Smooth muscle cell (in vitro differentiated cells): ENCODE data around the gene EYA3. TPM values are rescaled to one million over a fixed set of nuclear protein-coding genes. Genes with fewer than 3 reads are reported as not detected.

Experiments
- DNase-seq: peaks from one replicate; lab custom pipeline; 2025; ENCODE audit not compliant: unreplicated experiment; lab: John Stamatoyannopoulos, UW
- H2AFZ ChIP-seq: fragments of 200-600 bp; sonication (generic); 2 replicates; pipeline ENCODE4 v1.6.0; 2016; ENCODE audit warnings: antibody characterized with exemption, low read depth, mild to moderate bottlenecking
- H3F3A ChIP-seq: fragments of 200-600 bp; sonication (generic); 2 replicates; pipeline ENCODE4 v1.6.0; 2017; ENCODE audit warnings: antibody characterized with exemption, low read depth
- H3K27ac ChIP-seq: fragments of 200-600 bp; sonication (generic); 2 replicates; pipeline ENCODE4 v1.5.1; 2016; ENCODE audit warnings: low read depth, mild to moderate bottlenecking
- H3K27me3 ChIP-seq: fragments of 200-600 bp; sonication (generic); 2 replicates; pipeline ENCODE4 v1.6.1; 2016; ENCODE audit warnings: low read depth, mild to moderate bottlenecking
- H3K36me3 ChIP-seq: fragments of 200-600 bp; sonication (generic); 2 replicates; pipeline ENCODE4 v1.5.1; 2016; ENCODE audit warnings: low read depth
- H3K4me1 ChIP-seq: fragments of 200-600 bp; sonication (generic); 2 replicates; pipeline ENCODE4 v1.5.1; 2016; ENCODE audit warnings: low read depth
- H3K4me2 ChIP-seq: fragments of 200-600 bp; sonication (generic); 2 replicates; pipeline ENCODE4 v1.6.0; 2016; ENCODE audit warnings: mild to moderate bottlenecking
- H3K4me3 ChIP-seq: fragments of 200-600 bp; sonication (generic); 2 replicates; pipeline ENCODE4 v1.5.1; 2016; ENCODE audit warnings: mild to moderate bottlenecking
- H3K79me2 ChIP-seq: fragments of 200-600 bp; sonication (generic); 2 replicates; pipeline ENCODE4 v1.6.0; 2016; ENCODE audit warnings: low read depth, mild to moderate bottlenecking
- H3K9ac ChIP-seq: fragments of 200-600 bp; sonication (generic); 2 replicates; pipeline ENCODE4 v1.6.0; 2016; ENCODE audit warnings: low read depth
- H3K9me3 ChIP-seq: fragments of 200-600 bp; sonication (generic); replicated peaks from 2 replicates; pipeline ENCODE4 v1.5.1; 2016; ENCODE audit warnings: low read depth
- H4K20me1 ChIP-seq: fragments of 200-600 bp; sonication (generic); 2 replicates; pipeline ENCODE4 v1.6.0; 2016; ENCODE audit warnings: low read depth
- WGBS: methylation state at CpG from one replicate; pipeline ENCODE4 v1.1.7; 2016; ENCODE audit warnings: low lambda C conversion rate; 5-methylcytosine and 5-hydroxymethylcytosine counted together
- polyA plus RNA-seq: library from polyadenylated mRNA; unstranded; fragments of >200 nt; fragmentation: Nextera tagmentation; extraction: Ambion mirVana; gene quantifications from 2 replicates; pipeline ENCODE4 v1.2.1, GENCODE V29; 2016
- small RNA-seq: library from RNA; depleted of rRNA; stranded (forward); fragments of <200 nt; gene quantifications from one replicate; pipeline ENCODE3, GENCODE V24; 2014
- total RNA-seq: library from RNA; depleted of rRNA; stranded (reverse); fragments of >200 nt; gene quantifications from 2 replicates; pipeline ENCODE4 v1.2.3, GENCODE V29; 2014
- TF ChIP-seq, protein P1 (sequence below): fragments of 200-600 bp; sonication (generic); IDR thresholded peaks from 2 replicates; pipeline ENCODE4 v1.5.1; 2017; ENCODE audit warnings: borderline replicate concordance, mild to moderate bottlenecking, antibody characterized with exemption; ENCODE audit not compliant: insufficient read depth, poor library complexity, severe bottlenecking

EYA3 gene
- total and polyA plus RNA-seq, 2 experiments from 2014 or later = 3.8 to 17.1 TPM

DNA sequence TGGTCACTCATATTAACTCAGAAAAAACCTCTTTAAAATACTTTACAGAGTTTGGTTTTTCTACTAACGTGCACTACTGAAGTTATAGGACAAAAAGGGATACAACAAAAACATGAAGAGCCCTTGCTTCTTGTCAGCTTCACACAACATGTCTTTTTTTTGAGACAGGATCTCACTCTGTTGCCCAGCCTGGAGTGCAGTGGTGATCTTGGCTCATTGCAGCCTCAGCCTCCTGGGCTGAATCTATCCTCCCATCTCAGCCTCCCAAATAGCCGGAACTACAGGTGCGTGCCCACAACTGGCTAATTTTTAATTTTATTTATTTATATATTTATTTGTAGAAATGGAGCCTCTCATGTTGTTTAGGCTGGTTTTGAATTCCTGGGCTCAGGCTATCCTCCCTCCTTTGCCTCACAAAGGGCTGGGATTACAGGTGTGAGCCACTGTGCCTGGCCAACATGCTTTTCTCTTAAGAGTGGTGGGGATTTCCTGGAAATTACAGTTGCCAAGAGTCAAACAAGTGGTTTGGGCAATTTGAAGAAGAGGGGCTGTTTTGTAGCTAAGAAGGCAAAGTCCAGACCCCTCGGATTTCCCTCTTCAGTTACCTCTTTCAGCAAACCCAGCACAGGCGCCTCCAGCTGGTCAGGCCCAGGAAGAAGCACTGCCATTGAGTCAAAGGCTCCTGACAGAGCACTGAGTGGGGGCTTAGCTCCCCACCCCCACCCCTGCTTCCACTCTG is 160.0 kb downstream of the EYA3 start:
- no peaks in the 10 kb centered on the region for H4K20me1 ChIP-seq
- H3K27ac ChIP-seq = no peak overlapping the region
- H3K4me1 ChIP-seq = no peaks in the 10 kb centered on the region
- no peaks in the 10 kb centered on the region for H3K9me3 ChIP-seq
- H2AFZ ChIP-seq = no peak overlapping the region
- H3F3A ChIP-seq = no peaks in the 10 kb centered on the region
- TF ChIP-seq, protein P1, sequence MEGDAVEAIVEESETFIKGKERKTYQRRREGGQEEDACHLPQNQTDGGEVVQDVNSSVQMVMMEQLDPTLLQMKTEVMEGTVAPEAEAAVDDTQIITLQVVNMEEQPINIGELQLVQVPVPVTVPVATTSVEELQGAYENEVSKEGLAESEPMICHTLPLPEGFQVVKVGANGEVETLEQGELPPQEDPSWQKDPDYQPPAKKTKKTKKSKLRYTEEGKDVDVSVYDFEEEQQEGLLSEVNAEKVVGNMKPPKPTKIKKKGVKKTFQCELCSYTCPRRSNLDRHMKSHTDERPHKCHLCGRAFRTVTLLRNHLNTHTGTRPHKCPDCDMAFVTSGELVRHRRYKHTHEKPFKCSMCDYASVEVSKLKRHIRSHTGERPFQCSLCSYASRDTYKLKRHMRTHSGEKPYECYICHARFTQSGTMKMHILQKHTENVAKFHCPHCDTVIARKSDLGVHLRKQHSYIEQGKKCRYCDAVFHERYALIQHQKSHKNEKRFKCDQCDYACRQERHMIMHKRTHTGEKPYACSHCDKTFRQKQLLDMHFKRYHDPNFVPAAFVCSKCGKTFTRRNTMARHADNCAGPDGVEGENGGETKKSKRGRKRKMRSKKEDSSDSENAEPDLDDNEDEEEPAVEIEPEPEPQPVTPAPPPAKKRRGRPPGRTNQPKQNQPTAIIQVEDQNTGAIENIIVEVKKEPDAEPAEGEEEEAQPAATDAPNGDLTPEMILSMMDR = no peak
- 78% methylated on average over 5 of the region's 5 CpGs for WGBS
- DNase-seq = no peak
- no peaks in the 10 kb centered on the region for H3K36me3 ChIP-seq
- H3K79me2 ChIP-seq = no peaks in the 10 kb centered on the region
- no peaks in the 10 kb centered on the region for H3K27me3 ChIP-seq
- no peak overlapping the region for H3K9ac ChIP-seq
- no peak overlapping the region for H3K4me3 ChIP-seq
- H3K4me2 ChIP-seq = no peak overlapping the region

DNA sequence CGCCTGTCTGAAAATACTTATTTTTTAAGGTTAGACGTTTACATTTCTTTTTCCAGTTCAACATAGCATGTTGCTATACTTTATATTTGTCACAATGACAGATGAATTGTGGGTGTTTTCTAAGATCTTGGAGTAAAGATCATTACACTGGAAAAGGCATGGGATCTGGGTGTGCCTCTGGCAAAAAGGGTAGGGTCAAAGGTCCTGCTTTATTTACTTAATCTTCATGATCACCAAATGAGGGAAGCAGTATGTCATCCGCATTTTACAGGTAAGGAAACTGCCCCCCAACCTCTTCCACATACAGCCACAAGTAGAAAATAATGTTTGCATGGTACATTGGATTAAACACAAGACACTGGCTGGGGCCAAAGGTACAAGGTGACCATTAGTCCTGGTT is 166.1 kb downstream of the EYA3 start:
- 82% methylated on average over 3 of the region's 3 CpGs for WGBS

More for the DNA sequence above, 166.1 kb downstream of the EYA3 start:
- Histone ChIP-seq H3K79me2 (no peaks in the 10 kb centered on the region), H3K4me3 (no peak overlapping the region), H3F3A (no peaks in the 10 kb centered on the region), H4K20me1 (no peaks in the 10 kb centered on the region), H3K27ac (no peak overlapping the region), H3K36me3 (no peaks in the 10 kb centered on the region), H3K9ac (no peak overlapping the region), H3K27me3 (no peaks in the 10 kb centered on the region), H3K4me2 (no peak overlapping the region), H3K9me3 (no peaks in the 10 kb centered on the region), H2AFZ (no peak overlapping the region), H3K4me1 (no peaks in the 10 kb centered on the region)
- DNase-seq = no peak
- TF ChIP-seq, protein P1 = no peak

Small RNAs within 50 kb of the gene (small RNA-seq; reads per million reads assigned to genes)
- 0.08 reads per million for gene RN7SL559P

Other genes with a start within 250 kb of the EYA3 start
- gene THEMIS2, start 216.1 kb downstream of the EYA3 start, total RNA-seq = 1.6 and 3.2 TPM in 2 replicates
- 4.2 and 4.6 TPM in 2 replicates for gene THEMIS2, start 216.1 kb downstream of the EYA3 start, polyA plus RNA-seq
- 28.1 and 39.5 TPM in 2 replicates for gene RPA2, start 174.0 kb downstream of the EYA3 start, total RNA-seq
- 27.0 and 38.5 TPM in 2 replicates for gene RPA2, start 174.0 kb downstream of the EYA3 start, polyA plus RNA-seq
- gene SMPDL3B, start 153.6 kb downstream of the EYA3 start, total RNA-seq = 1.3 TPM in 1 of 2 replicates, not detected in the other
- 0.41 and 1.7 TPM in 2 replicates for gene SMPDL3B, start 153.6 kb downstream of the EYA3 start, polyA plus RNA-seq
- 10.7 and 11.6 TPM in 2 replicates for gene XKR8, start 128.6 kb downstream of the EYA3 start, total RNA-seq
- gene XKR8, start 128.6 kb downstream of the EYA3 start, polyA plus RNA-seq = 16.3 and 19.4 TPM in 2 replicates
- 0.04 and 0.49 TPM in 2 replicates for gene PTAFR, start 88.1 kb upstream of the EYA3 start, total RNA-seq
- 0.16 and 0.98 TPM in 2 replicates for gene PTAFR, start 88.1 kb upstream of the EYA3 start, polyA plus RNA-seq
- 72.3 and 76.1 TPM in 2 replicates for gene DNAJC8, start 144.4 kb upstream of the EYA3 start, total RNA-seq
- 105 and 114 TPM in 2 replicates for gene DNAJC8, start 144.4 kb upstream of the EYA3 start, polyA plus RNA-seq
- 359 and 460 TPM in 2 replicates for gene ATP5IF1, start 147.5 kb upstream of the EYA3 start, total RNA-seq
- 547 and 550 TPM in 2 replicates for gene ATP5IF1, start 147.5 kb upstream of the EYA3 start, polyA plus RNA-seq
- 28.8 and 30.8 TPM in 2 replicates for gene SESN2, start 170.9 kb upstream of the EYA3 start, total RNA-seq
- gene SESN2, start 170.9 kb upstream of the EYA3 start, polyA plus RNA-seq = 42.8 and 45.4 TPM in 2 replicates
- gene MED18, start 240.4 kb upstream of the EYA3 start, total RNA-seq = 11.6 and 13.2 TPM in 2 replicates
- 12.3 and 13.8 TPM in 2 replicates for gene MED18, start 240.4 kb upstream of the EYA3 start, polyA plus RNA-seq